Right forelimb (tissue), 1 donor: ENCODE data around the gene CTIF.
A peak's percentile ranks its signal among the peaks of the same experiment; 100 is the strongest.

Experiments
- DNase-seq: peaks from one replicate; pipeline ENCODE4 v3.0.0-alpha.2; 2018

Gene CTIF

DNA sequence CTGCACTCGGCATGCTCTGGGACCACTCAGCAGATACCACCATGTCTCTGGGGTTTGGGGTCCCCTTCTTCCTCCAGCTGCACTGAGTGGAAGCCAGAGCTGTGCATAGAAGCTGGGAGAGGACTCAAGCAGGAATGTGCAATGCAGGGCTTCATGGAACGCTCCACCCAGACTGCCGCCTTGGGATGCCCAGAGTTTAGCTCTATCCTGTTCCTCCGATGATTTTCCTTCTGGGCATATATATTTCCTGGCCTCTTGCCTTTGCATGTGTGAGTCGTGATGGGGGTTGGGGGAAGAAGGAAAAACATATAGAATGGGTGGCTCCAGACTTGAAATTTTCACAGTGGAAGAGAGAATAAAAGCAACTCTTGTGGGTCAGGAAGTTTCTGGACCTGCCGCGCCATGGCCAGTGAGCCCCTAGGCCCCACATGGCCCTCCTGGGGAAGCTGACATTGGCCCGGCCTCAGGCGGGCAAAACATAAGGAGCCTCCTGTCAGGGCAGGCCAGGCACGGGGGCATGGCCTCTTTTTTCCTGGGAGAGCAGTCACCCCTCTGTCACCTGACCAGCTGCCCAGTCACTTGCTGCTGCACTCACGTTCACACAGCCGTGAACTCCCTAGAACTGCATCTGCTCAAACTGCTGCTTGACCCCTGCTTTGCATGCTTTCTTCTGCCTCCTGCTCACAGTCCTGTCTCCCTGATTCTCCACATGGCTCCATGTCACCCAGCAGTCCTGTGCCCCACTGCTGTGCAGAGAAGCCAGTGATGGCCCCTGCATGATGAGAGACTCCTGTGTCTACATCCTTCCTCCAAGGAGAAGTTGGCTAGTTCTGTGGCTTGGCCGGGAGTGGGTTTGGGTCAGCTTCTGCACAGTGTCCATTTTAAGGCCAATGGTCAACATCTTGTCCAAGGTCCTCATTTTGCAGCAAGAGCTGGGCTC, 197.8 kb downstream of the CTIF start:
- DNase-seq, result no peak

DNA sequence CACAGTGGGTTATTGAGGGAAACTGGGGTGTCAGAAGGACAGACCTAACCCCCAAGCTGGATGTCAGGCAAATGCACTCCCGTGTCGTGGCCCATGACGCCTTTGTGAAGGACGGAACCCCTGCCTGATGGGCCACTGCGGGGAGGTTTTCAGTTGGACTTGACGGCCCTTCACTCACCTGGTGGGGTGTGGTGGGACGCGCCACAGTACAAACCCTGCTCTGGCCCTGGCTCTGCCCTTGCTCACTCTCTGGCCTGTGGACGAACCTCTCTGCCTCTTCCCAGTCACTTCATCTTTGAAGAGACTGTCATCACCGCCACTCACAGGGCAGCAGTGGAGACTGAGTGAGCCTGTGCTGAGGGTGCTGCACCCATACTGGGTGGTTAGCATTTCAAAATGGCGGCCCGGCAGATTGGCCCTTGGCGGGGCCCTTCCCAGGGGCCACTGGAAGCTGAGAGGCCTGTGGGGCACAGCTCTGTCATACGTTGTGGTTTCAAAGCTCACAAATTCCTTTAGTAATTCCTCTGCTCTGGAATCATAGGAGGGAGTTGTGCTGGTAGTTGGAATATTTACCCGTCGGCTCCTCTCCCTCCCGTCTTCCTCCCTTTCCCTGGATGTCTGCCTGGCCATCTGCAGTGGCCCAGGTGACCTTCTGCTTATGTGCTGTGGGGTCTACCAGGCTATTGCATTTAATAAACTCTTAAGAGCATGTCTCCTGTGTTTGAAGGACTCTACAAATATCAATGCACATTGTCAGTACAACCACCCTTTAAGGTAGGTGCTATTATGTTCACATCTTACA, 200.6 kb downstream of the CTIF start:
- no peak for DNase-seq

- DNase-seq, result no peak
These were observed 201.2 kb downstream of the CTIF start for GRCh38 chr18:48740068-48740440.

DNA sequence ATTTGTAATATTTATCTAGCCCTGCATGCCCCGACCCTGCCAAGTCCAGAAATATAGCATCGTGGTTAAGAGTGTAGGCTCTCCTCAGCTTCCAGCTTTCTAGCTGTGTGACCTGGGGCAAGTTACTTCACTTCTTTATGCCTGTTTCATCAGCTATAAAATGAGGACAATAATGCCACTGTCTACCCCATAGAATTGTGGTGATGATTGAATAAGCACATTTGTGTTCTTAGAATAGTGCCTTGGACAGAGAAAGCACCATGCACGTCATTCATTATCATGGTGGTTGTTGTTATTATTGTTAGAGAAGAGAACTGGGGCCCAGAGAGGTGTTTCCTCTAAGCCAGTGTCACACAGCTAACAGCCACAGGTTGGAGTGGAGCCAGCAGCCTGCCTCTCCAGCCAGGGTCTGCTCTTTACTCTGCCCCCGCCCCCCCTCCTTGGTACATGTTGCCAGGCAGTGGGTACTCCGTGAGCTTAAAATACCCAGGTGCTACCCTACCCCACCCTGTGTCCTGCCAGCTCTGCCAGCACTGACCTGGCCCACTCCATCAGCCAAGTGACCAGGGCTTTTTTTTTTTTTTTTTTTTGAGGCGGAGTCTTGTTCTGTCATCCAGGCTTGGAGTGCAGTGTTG, 202.1 kb downstream of the CTIF start:
- DNase-seq, result no peak

DNA sequence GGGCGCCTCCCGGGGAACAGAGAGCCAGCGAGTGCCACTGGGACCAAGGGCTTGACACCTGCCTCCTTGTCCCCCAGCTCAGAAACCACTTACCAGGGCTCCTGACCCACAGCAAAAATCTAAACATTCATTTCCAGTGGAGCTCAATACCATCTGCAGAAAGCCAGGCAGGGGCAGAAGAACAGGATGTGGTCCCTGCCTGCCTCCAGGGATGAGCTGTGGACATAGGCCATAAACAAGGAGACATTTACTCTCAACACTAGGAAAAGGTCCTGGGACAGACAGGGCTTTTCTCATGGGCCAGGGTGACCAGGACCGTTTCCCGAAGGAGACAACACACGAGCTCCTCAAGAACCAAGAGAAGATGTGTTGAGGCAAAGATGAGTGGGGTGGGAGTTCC, 203.0 kb downstream of the CTIF start:
- DNase-seq, result no peak

DNA sequence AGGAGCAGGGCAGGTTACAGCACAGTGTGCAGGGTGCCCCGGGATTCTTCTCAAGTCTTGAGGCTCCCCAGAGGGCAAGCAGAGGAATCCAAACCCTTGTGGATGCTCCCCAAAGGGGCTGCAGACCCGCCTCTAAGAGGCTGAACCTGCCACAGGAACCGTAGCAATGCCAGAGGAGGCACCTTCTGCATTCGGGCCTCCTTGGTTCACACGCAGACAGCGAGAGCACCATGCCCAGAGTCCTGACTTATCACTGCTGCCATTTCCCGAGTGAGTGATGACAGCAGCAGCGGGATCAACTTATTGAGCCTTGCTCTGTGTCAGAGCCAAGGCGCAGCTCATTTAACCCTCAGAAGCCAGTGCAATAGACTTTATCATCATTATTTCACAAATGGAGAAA, 203.5 kb downstream of the CTIF start:
- DNase-seq, result no peak

DNA sequence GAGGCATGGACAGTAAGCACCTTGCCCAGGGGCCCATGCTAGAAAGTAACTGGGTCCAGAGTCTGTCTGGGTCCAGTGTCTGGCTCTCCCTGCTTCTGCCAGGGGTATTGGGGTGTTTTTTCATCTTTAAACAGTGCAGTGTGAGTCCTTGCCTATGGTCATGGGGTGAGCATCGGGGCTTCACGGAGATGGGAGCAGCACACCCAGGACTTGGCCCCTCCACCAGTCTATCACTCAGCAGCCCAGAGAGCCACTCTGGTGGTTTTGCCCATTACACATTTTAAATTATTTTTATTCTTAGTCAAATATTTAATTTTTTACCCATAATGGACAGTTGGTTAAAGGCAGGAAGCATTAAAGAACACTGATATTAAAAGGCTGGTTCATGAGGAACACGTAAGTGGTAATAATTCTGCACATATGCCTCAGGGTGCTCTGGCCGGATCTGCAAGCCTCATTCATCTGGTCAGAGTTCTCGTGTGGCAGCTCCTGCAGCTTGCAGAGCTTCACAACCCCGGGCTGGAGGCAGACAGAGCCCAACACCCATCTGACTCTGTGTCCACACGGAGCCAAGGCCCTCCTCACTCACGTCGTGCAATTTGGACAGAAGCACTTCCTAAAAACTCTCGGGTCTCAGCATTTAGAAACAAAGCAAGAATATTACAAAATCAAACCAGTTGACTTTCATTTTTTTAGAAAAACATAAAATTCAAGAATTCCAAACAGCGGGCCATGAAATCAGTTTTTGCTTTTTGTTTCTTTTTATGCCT, 204.1 kb downstream of the CTIF start:
- no peak for DNase-seq

DNA sequence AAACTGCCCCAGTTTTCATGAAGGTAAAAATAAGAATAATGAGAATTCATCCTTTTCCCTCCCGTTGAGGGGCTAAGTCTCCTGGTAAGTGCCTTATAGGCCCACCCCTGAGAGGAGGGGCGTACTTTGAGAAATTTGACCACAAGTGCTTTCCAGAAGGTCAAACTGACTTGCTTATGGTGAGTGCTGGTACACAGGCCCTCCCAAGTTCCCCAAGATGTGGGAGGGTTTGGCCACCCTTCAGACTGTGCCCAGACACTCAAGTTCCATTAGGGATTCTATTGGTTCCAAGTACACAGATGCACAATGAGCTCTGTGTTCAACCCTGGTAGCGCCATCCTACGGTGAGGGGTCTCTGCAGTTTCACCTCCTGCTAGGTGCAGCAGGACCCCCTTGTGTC, 205.1 kb downstream of the CTIF start:
- no peak for DNase-seq

GRCh38 chr18:48745293-48745692, 206.5 kb downstream of the CTIF start:
- no peak for DNase-seq

DNA sequence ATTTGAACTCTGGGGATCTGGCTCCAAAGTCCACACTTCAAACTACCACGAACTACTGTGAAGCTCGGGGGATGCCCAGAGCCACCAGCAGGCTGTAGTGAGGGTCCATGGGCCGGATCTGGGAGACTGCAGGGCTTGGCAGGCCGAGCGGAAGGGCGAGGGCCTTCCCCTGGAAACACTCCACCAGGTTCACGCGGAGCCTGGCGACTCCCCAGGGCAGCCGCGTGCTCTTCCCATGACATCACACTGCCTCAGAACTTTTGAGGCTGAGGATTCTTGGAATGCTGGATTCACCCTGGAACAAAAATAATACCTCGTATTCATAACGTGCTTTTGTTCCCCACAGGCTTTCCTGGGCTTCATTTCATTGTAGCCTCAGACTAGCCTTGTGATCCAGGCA, 210.9 kb downstream of the CTIF start:
- DNase-seq, result peak; percentile 69

DNA sequence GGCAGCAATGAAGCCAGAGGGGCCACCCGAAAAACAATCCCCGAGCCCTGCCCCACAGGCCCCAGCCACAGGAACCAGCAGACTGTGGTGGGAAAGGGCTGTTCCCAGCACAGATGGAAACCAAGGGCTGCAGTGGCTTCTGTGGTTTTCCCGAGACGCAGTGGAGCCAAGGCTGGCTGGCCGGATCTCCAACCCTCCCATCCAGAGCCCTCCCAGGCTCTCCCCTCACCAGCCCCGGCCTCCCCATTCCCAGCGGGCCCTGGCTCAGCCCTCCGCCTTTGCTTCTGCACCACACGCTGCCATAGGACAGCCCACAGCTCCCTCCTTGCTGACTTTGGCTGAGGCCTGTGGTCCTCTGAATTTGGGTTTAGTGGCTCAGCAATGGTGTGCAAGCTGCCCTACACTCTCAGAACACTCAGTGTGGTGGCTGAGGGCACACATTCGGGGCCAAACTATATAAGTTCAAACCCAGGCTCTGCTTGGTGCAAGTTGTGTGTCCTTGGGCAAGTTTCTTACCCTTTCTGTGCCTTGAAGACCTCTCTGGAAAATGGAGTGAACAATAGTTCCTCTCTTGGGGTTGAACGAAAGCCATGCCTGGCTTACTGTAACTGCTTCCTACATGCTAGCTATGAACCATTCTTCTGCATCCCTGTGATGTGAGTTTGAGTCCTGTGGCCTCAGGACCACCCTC, 211.8 kb downstream of the CTIF start:
- DNase-seq, result peak; percentile 64

GRCh38 chr18:48751727-48752468, 213.1 kb downstream of the CTIF start:
- DNase-seq, result no peak

DNA sequence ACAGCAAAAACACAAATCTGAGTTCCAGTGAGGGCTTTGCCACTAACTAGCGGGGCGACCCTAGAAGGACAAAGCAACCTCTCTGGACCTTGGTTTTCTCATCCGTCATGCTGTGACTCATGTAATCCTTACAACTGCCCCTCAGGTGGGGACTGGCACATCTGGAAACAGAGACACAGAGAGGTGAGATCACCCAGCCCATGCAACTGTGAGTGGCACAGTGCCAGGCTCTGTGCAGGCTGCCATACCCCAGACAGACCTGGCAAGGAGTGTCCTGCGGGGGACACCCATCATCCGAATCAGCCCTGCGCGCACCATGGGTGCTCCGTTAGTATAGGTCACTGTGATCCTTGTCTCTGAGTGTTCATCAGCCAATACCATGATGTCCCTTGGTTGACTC, 213.6 kb downstream of the CTIF start:
- no peak for DNase-seq

- DNase-seq, result no peak
These were observed 214.1 kb downstream of the CTIF start for GRCh38 chr18:48752928-48753327.

DNA sequence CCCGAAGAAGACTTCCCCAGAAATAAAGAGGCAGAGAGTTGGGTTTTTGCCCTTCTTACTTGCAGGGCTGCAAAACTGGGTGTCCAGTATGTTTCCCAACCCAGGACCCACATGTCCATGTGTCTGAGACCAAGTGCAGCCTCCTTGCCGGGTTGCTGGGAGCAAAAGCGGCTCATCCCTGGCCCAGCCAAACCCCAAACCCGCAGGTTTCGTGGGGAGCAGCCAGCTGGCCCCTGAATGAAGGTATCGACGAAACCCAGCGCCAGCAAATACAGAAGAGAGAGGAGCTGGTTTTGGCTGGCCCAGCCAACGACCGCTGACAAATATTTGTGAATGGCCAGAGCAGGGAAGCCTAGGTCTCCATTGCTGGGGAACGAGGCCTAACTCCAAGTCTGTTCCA, 214.9 kb downstream of the CTIF start:
- DNase-seq, result peak; percentile 68

- DNase-seq, result no peak
These were observed 215.7 kb downstream of the CTIF start for GRCh38 chr18:48754559-48754958.

DNA sequence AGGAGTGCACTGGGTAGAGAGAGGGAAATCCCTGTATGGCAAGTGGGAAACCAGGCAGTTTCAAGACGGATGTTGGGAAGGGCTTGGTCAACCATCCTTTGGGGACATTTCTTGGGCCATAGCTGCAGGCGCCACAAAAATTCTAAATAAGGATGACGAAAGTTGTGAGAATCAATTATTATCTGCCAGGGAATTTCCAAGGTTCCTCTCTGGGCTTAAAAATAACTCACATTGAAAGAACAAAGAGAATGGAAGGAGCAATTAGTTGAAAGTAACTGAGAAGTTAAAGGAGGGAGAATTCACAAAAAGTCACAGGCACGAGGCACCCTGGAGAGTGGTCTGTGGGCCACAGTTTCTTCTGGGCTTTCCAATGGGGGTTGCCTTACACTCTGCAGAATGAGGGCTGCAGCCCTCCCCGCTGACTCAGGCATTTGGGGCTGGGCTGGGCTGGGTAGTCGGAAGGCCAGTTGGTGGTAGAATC, 216.2 kb downstream of the CTIF start:
- DNase-seq, result no peak

DNA sequence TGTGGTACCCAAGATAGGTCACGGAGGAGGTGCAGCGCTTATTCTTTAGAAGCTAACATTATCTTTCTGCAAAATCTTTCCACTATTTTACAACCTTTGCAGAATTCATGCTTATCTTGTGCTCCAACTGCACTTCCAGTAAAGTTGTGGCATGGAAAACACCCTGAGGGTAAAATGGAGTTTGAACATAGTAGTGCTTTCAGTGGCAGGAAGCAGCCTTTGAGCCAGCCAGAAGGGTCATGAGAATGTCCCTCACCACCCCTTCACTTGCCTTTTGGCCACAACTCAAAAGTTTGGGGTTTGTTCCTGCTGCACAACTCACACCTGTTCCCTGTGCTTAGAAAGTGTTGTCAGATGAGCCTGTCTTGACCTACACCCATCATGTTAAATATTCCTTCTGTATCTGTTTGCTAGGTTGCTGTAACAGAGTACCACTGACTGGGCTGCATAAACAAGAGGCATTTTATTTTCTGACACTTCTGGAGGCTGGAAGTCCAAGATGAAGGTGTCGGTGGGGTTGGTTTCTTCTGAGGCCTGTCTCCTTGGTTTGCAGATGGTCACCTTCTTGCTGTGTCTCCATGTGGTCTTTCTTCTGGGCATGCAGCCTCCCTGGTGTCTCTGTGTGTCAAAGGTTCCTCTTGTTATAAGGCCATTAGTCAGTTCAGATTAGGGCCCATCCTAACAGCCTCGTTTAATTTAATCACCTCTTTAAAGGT, 217.8 kb downstream of the CTIF start:
- no peak for DNase-seq

DNA sequence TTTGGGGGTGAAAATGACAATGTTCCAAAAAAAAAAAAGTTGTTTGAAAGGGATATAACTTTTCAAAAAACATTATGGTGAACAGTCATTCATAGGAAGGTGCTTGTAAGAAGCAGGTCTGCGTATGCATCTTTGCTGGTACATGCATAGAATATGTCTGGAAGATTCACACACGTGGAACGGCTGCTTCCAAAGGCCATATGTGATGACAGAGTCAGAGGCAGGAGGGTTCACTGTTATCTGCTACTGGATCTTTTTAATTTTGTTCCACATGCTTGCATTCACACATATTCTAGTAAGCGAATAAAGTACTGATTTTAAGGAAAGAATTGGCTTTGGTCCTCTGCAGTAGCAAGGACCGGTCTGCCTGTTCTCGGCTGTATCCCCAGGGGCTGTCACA, 218.5 kb downstream of the CTIF start:
- DNase-seq, result no peak

GRCh38 chr18:48757906-48758305, 219.1 kb downstream of the CTIF start:
- no peak for DNase-seq

- DNase-seq, result no peak
These were observed 222.8 kb downstream of the CTIF start for GRCh38 chr18:48761582-48761981.
